ENCODE measurements around the gene NFYC.

Gene NFYC

DNA sequence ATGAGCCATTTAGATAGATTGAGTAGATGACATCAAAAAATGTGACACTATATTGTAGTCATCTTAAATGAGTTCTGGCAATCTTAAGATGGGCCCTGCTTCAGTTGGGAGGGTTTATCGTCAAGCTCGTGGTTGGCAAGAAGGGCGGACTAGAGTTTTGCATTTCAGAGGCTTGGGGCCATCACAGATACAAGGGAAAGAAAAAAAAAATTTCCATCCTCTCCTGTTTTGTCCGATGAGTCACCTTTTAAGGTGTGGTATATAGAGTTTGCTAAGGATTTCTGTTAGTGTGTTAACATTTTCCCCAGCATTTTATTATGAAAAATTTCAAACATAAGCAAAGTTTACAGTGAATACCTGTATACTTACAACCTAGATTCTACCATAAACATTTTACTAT lies 60.3 kb downstream of the NFYC start:
- Histone ChIP-seq H3K9ac (ENCODE audit: low read depth, low read length) (no peak overlapping the region), H3K79me2 (ENCODE audit: insufficient read depth, low read length) (no peaks in the 10 kb centered on the region), H3K4me2 (ENCODE audit: insufficient read depth, low read length) (no peak overlapping the region), H3K27ac (ENCODE audit: low read length) (no peak overlapping the region), H3K9me3 (ENCODE audit: insufficient read depth, low read length, severe bottlenecking) (no peaks in the 10 kb centered on the region), H4K20me1 (ENCODE audit: insufficient read depth, low read length) (no peaks in the 10 kb centered on the region), H3K27me3 (ENCODE audit: insufficient read depth, low read length, poor library complexity) (no peaks in the 10 kb centered on the region), H3K4me3 (ENCODE audit: low read depth in 1 of 2, low read length in 2 of 2) (no peak overlapping the region), H2AFZ (ENCODE audit: low read depth, low read length) (no peak overlapping the region), H3K36me3 (ENCODE audit: insufficient read depth, low read length) (peaks cover 93% of the 10 kb centered on the region), H3K4me1 (ENCODE audit: insufficient read depth, low read length) (no peaks in the 10 kb centered on the region)
- DNase-seq, result no peak
- ATAC-seq (ENCODE audit: insufficient read depth, low read depth), result no peak
- no peak for TF ChIP-seq EZH2 (IDR thresholded peaks at IDR 0.05; ENCODE audit: borderline replicate concordance, low read depth, low read length, severe bottlenecking)
- TF ChIP-seq, protein P1, sequence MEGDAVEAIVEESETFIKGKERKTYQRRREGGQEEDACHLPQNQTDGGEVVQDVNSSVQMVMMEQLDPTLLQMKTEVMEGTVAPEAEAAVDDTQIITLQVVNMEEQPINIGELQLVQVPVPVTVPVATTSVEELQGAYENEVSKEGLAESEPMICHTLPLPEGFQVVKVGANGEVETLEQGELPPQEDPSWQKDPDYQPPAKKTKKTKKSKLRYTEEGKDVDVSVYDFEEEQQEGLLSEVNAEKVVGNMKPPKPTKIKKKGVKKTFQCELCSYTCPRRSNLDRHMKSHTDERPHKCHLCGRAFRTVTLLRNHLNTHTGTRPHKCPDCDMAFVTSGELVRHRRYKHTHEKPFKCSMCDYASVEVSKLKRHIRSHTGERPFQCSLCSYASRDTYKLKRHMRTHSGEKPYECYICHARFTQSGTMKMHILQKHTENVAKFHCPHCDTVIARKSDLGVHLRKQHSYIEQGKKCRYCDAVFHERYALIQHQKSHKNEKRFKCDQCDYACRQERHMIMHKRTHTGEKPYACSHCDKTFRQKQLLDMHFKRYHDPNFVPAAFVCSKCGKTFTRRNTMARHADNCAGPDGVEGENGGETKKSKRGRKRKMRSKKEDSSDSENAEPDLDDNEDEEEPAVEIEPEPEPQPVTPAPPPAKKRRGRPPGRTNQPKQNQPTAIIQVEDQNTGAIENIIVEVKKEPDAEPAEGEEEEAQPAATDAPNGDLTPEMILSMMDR (IDR thresholded peaks at IDR 0.05; ENCODE audit: borderline replicate concordance, extremely low read depth, low read length, poor library complexity, severe bottlenecking), result no peak

DNA sequence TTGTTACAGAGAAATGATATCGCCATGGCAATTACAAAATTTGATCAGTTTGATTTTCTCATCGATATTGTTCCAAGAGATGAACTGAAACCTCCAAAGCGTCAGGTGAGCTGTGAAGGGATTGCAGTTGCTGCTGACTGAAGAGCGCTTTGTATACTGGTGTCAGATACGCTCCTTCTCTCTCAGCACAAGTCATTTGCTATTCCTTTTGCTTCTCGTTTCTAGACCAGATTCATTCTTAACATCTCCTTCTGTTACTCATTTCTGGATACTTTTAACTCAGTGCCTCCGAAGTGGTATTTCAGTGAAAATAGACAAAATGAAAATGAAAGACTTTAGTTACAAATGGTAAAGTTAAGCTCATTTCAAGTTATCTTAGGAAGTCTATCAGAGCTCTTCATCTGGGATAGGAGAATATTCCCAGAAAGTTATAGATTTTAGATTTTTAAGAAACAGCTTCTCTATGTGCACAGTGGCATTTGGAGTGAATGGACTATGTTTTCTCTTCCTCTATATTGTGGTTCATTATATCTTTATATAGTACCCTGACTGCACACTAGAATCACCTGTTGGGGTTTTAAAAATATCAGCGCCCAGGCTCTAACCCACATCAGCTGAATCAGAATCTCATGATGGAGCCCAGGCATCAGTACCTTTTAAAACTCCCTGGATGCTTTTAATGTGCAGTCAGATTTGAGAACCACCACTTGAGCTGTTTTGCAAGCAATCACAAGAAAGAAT lies 61.8 kb downstream of the NFYC start:
- Histone ChIP-seq H3K9ac (ENCODE audit: low read depth, low read length) (no peak overlapping the region), H3K27ac (ENCODE audit: low read length) (no peak overlapping the region), H3K36me3 (ENCODE audit: insufficient read depth, low read length) (peaks cover 93% of the 10 kb centered on the region)

DNA sequence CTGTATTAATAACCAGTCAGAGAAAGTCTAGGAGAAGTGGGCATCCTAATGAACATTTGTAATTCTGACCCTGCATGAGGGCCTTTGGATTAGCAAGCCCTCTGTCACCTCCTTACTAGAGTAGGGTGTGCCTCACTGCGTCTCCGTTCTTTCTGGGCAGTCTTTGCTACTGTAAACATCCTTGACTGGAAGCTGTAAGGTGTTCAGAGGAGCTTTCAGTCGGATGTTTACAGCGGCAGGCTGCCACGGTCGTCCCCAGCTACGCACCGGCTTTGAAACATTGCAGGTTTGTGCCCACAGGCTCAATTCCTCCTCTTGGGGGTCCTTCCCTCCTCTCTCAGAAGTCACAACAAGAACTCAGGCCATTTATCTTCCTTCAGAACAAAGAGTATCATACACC lies 62.7 kb downstream of the NFYC start:
- H4K20me1 ChIP-seq (ENCODE audit: insufficient read depth, low read length), result no peaks in the 10 kb centered on the region; the same call in 1 of the 2 replicates
- H2AFZ ChIP-seq (ENCODE audit: low read depth, low read length), result no peak overlapping the region
- no peak overlapping the region for H3K4me3 ChIP-seq (ENCODE audit: low read depth in 1 of 2, low read length in 2 of 2)
- H3K9ac ChIP-seq (ENCODE audit: low read depth, low read length), result no peak overlapping the region
- no peak overlapping the region for H3K27ac ChIP-seq (ENCODE audit: low read length)
- H3K9me3 ChIP-seq (ENCODE audit: insufficient read depth, low read length, severe bottlenecking), result no peaks in the 10 kb centered on the region
- peaks cover 93% of the 10 kb centered on the region for H3K36me3 ChIP-seq (ENCODE audit: insufficient read depth, low read length)
- H3K79me2 ChIP-seq (ENCODE audit: insufficient read depth, low read length), result no peaks in the 10 kb centered on the region
- H3K27me3 ChIP-seq (ENCODE audit: insufficient read depth, low read length, poor library complexity), result no peaks in the 10 kb centered on the region
- no peak for DNase-seq
- ATAC-seq (ENCODE audit: insufficient read depth, low read depth), result no peak
- no peaks in the 10 kb centered on the region for H3K4me1 ChIP-seq (ENCODE audit: insufficient read depth, low read length)
- H3K4me2 ChIP-seq (ENCODE audit: insufficient read depth, low read length), result no peak overlapping the region
- TF ChIP-seq, protein P1 (IDR thresholded peaks at IDR 0.05; ENCODE audit: borderline replicate concordance, extremely low read depth, low read length, poor library complexity, severe bottlenecking), result no peak
- TF ChIP-seq EZH2 (IDR thresholded peaks at IDR 0.05; ENCODE audit: borderline replicate concordance, low read depth, low read length, severe bottlenecking), result no peak

More for the DNA sequence above, 61.8 kb downstream of the NFYC start:
- Histone ChIP-seq H3K4me3 (ENCODE audit: low read depth in 1 of 2, low read length in 2 of 2) (no peak overlapping the region), H3K4me2 (ENCODE audit: insufficient read depth, low read length) (no peak overlapping the region), H3K79me2 (ENCODE audit: insufficient read depth, low read length) (no peaks in the 10 kb centered on the region), H3K4me1 (ENCODE audit: insufficient read depth, low read length) (no peaks in the 10 kb centered on the region), H3K9me3 (ENCODE audit: insufficient read depth, low read length, severe bottlenecking) (no peaks in the 10 kb centered on the region), H4K20me1 (ENCODE audit: insufficient read depth, low read length) (no peaks in the 10 kb centered on the region; the same call in 1 of the 2 replicates), H3K27me3 (ENCODE audit: insufficient read depth, low read length, poor library complexity) (no peaks in the 10 kb centered on the region), H2AFZ (ENCODE audit: low read depth, low read length) (no peak overlapping the region)
- ATAC-seq (ENCODE audit: insufficient read depth, low read depth), result no peak
- TF ChIP-seq, protein P1 (IDR thresholded peaks at IDR 0.05; ENCODE audit: borderline replicate concordance, extremely low read depth, low read length, poor library complexity, severe bottlenecking), result no peak
- no peak for TF ChIP-seq EZH2 (IDR thresholded peaks at IDR 0.05; ENCODE audit: borderline replicate concordance, low read depth, low read length, severe bottlenecking)
- DNase-seq, result no peak

All from DND-41 (cell line).